Measurements from ENCODE around the gene ITGA5. TPM values are rescaled to one million over a fixed set of nuclear protein-coding genes. Genes with fewer than 3 reads are reported as not detected.

Gene ITGA5
- total and polyA plus RNA-seq, 9 of the 15 experiments (the other 6 are each of a cell fraction or from before 2014, with no cell fraction given): 9.1 to 82.1 (median 47.4) TPM

DNA sequence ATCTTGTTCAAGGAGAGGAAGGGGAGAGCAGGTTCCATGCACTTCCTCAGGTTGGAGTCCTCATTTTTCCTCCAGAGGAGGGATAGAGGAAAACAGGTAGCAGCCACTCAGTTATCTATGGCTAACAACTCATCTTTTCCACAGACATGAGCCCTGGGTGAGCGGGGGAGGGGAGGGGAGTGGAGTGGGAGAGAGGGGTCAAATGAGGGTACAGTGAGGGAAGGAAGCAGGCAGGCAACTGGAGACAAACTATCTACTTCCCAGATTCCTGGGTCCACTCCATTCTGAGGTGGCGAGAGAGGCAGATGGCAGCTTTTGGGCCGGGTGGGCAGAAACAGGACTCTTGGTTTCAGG, 32.0 kb downstream of the ITGA5 start (continued):
- TF ChIP-seq ZNF695 (CRISPR knock-in tag; IDR thresholded peaks at IDR 0.05) (no peak), CHD4 (IDR thresholded peaks at IDR 0.05; ENCODE audit: insufficient read depth, insufficient replicate concordance, low read depth, low read length, poor library complexity, severe bottlenecking) (no peak), SIRT6 (IDR thresholded peaks at IDR 0.05; ENCODE audit: low read depth, low read length) (no peak), SMARCE1 (IDR thresholded peaks at IDR 0.05) (0 out of 2 replicates have a peak, but pooled peaks have one; percentile 44), FOXA1 (IDR thresholded peaks at IDR 0.05; ENCODE audit: borderline replicate concordance) (no peak), CEBPB (tag; IDR thresholded peaks at IDR 0.05) (no peak), HOXB6 (CRISPR knock-in tag; IDR thresholded peaks at IDR 0.05; ENCODE audit: borderline replicate concordance) (no peak), SPI1 (IDR thresholded peaks at IDR 0.05; ENCODE audit: borderline replicate concordance, low read depth, low read length) (peak; percentile 52; the same call in 1 of the 2 replicates), POLR2G (IDR thresholded peaks at IDR 0.05; ENCODE audit: low read depth, low read length) (no peak), NBN (IDR thresholded peaks at IDR 0.05; ENCODE audit: low read depth) (0 out of 2 replicates have a peak, but pooled peaks have one; percentile 31), CTBP1 (IDR thresholded peaks at IDR 0.05; ENCODE audit: borderline replicate concordance) (peak; percentile 34; the same call in 1 of the 2 replicates), NCOA1 (IDR thresholded peaks at IDR 0.05; ENCODE audit: low read depth) (no peak), ARHGAP35 (IDR thresholded peaks at IDR 0.05; ENCODE audit: partially characterized antibody) (no peak), RNF2 (IDR thresholded peaks at IDR 0.05) (no peak), EGR1 (conservative IDR thresholded peaks at IDR 0.05) (peak; percentile 43), HLTF (IDR thresholded peaks at IDR 0.05) (no peak)
- TF ChIP-seq, protein P1, sequence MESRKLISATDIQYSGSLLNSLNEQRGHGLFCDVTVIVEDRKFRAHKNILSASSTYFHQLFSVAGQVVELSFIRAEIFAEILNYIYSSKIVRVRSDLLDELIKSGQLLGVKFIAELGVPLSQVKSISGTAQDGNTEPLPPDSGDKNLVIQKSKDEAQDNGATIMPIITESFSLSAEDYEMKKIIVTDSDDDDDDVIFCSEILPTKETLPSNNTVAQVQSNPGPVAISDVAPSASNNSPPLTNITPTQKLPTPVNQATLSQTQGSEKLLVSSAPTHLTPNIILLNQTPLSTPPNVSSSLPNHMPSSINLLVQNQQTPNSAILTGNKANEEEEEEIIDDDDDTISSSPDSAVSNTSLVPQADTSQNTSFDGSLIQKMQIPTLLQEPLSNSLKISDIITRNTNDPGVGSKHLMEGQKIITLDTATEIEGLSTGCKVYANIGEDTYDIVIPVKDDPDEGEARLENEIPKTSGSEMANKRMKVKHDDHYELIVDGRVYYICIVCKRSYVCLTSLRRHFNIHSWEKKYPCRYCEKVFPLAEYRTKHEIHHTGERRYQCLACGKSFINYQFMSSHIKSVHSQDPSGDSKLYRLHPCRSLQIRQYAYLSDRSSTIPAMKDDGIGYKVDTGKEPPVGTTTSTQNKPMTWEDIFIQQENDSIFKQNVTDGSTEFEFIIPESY (CRISPR knock-in tag; IDR thresholded peaks at IDR 0.05): no peak
- TF ChIP-seq, protein P2, sequence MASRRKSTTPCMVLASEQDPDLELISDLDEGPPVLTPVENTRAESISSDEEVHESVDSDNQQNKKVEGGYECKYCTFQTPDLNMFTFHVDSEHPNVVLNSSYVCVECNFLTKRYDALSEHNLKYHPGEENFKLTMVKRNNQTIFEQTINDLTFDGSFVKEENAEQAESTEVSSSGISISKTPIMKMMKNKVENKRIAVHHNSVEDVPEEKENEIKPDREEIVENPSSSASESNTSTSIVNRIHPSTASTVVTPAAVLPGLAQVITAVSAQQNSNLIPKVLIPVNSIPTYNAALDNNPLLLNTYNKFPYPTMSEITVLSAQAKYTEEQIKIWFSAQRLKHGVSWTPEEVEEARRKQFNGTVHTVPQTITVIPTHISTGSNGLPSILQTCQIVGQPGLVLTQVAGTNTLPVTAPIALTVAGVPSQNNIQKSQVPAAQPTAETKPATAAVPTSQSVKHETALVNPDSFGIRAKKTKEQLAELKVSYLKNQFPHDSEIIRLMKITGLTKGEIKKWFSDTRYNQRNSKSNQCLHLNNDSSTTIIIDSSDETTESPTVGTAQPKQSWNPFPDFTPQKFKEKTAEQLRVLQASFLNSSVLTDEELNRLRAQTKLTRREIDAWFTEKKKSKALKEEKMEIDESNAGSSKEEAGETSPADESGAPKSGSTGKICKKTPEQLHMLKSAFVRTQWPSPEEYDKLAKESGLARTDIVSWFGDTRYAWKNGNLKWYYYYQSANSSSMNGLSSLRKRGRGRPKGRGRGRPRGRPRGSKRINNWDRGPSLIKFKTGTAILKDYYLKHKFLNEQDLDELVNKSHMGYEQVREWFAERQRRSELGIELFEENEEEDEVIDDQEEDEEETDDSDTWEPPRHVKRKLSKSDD (conservative IDR thresholded peaks at IDR 0.05; ENCODE audit: low read length): no peak
- TF ChIP-seq, protein P3, sequence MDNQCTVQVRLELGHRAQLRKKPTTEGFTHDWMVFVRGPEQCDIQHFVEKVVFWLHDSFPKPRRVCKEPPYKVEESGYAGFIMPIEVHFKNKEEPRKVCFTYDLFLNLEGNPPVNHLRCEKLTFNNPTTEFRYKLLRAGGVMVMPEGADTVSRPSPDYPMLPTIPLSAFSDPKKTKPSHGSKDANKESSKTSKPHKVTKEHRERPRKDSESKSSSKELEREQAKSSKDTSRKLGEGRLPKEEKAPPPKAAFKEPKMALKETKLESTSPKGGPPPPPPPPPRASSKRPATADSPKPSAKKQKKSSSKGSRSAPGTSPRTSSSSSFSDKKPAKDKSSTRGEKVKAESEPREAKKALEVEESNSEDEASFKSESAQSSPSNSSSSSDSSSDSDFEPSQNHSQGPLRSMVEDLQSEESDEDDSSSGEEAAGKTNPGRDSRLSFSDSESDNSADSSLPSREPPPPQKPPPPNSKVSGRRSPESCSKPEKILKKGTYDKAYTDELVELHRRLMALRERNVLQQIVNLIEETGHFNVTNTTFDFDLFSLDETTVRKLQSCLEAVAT (IDR thresholded peaks at IDR 0.05): no peak
- TF ChIP-seq, protein P4, sequence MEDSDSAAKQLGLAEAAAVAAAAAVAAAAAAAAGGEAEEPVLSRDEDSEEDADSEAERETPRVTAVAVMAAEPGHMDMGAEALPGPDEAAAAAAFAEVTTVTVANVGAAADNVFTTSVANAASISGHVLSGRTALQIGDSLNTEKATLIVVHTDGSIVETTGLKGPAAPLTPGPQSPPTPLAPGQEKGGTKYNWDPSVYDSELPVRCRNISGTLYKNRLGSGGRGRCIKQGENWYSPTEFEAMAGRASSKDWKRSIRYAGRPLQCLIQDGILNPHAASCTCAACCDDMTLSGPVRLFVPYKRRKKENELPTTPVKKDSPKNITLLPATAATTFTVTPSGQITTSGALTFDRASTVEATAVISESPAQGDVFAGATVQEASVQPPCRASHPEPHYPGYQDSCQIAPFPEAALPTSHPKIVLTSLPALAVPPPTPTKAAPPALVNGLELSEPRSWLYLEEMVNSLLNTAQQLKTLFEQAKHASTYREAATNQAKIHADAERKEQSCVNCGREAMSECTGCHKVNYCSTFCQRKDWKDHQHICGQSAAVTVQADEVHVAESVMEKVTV (CRISPR knock-in tag; IDR thresholded peaks at IDR 0.05): no peak
- TF ChIP-seq, protein P5, sequence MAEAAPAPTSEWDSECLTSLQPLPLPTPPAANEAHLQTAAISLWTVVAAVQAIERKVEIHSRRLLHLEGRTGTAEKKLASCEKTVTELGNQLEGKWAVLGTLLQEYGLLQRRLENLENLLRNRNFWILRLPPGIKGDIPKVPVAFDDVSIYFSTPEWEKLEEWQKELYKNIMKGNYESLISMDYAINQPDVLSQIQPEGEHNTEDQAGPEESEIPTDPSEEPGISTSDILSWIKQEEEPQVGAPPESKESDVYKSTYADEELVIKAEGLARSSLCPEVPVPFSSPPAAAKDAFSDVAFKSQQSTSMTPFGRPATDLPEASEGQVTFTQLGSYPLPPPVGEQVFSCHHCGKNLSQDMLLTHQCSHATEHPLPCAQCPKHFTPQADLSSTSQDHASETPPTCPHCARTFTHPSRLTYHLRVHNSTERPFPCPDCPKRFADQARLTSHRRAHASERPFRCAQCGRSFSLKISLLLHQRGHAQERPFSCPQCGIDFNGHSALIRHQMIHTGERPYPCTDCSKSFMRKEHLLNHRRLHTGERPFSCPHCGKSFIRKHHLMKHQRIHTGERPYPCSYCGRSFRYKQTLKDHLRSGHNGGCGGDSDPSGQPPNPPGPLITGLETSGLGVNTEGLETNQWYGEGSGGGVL (CRISPR knock-in tag; IDR thresholded peaks at IDR 0.05): no peak
